Measurements from ENCODE around the gene TSPAN7. TPM values are rescaled to one million over a fixed set of nuclear protein-coding genes. Genes with fewer than 3 reads are reported as not detected.

Gene TSPAN7
- total and polyA plus RNA-seq, 2 of the 4 experiments (the other 2 are of a cell fraction), result not detected

GRCh38 chrX:38661103-38661441, 99.7 kb downstream of the TSPAN7 start:
- H4K8ac ChIP-seq (ENCODE audit: low read depth in 2 of 2, low read length in 2 of 2), result no peak overlapping the region
- in situ Hi-C loops (cut with MboI; ENCODE audit: low sequenced_read_pairs) (no loop called here), dilution Hi-C loops (cut with HindIII; ENCODE audit: low sequenced_read_pairs, unreplicated experiment) (no loop called here), intact Hi-C loops (cut with micrococcal nuclease) (loop anchor here (5.0 kb wide), 2 partner anchors 491 to 786 kb away; no protein-coding TSS in a partner anchor)
- H3K36me3 ChIP-seq (ENCODE audit: control insufficient read depth, insufficient read depth, low read length), result no peaks in the 10 kb centered on the region
- no peak overlapping the region for H3K18ac ChIP-seq (ENCODE audit: low read depth, low read length)
- no peak for TF ChIP-seq MAZ (IDR thresholded peaks at IDR 0.05; ENCODE audit: borderline replicate concordance, low read depth, low read length)
- no peak for TF ChIP-seq NFE2L2 (IDR thresholded peaks at IDR 0.05; ENCODE audit: low read depth, low read length)
- TF ChIP-seq SMC3 (IDR thresholded peaks at IDR 0.05; ENCODE audit: low read depth, low read length), result no peak
- TF ChIP-seq MAFK (IDR thresholded peaks at IDR 0.05; ENCODE audit: low read depth, low read length), result no peak
- no peak for TF ChIP-seq MXI1 (IDR thresholded peaks at IDR 0.05; ENCODE audit: borderline replicate concordance, low read depth, low read length)
- TF ChIP-seq RFX5 (IDR thresholded peaks at IDR 0.05; ENCODE audit: low read depth, low read length), result no peak
- TF ChIP-seq CHD1 (IDR thresholded peaks at IDR 0.05; ENCODE audit: low read depth, low read length), result no peak
- TF ChIP-seq BHLHE40 (IDR thresholded peaks at IDR 0.05; ENCODE audit: low read depth, low read length), result no peak
- H3K79me1 ChIP-seq (ENCODE audit: low read depth in 1 of 2, low read length in 2 of 2), result no peaks in the 10 kb centered on the region
- no peak overlapping the region for H2BK120ac ChIP-seq (ENCODE audit: low read depth, low read length)
- H3K27ac ChIP-seq (ENCODE audit: insufficient read depth, low read length), result no peak overlapping the region
- no peak overlapping the region for H2AFZ ChIP-seq (replicated peaks; ENCODE audit: low read length, poor library complexity)
- H3K14ac ChIP-seq (replicated peaks; ENCODE audit: low read depth, low read length), result no peak overlapping the region
- no peak overlapping the region for H3K4me2 ChIP-seq (ENCODE audit: low read depth, low read length)
- no peak overlapping the region for H3K56ac ChIP-seq (ENCODE audit: extremely low read depth, insufficient read depth, low read length)
- BruUV-seq (replicated peaks), result no TSS peak
- H2AK5ac ChIP-seq (ENCODE audit: low read depth, low read length), result no peak overlapping the region
- no peak overlapping the region for H2BK20ac ChIP-seq (ENCODE audit: low read depth, low read length)
- H3K23ac ChIP-seq (ENCODE audit: low read depth, low read length), result no peak overlapping the region
- H3K9ac ChIP-seq (ENCODE audit: low read depth, low read length), result no peak overlapping the region
- H3K9me3 ChIP-seq (ENCODE audit: control insufficient read depth, insufficient read depth, low read length), result no peaks in the 10 kb centered on the region
- H3K4me1 ChIP-seq (ENCODE audit: control insufficient read depth, insufficient read depth, low read length), result no peaks in the 10 kb centered on the region
- H4K5ac ChIP-seq (ENCODE audit: low read depth, low read length), result no peak overlapping the region
- DNase-seq, result no peak
- H2BK5ac ChIP-seq (ENCODE audit: low read depth, low read length, poor library complexity, severe bottlenecking), result no peak overlapping the region
- H2AK9ac ChIP-seq (replicated peaks; ENCODE audit: low read depth, low read length, poor library complexity), result no peak overlapping the region
- H3K9me1 ChIP-seq (ENCODE audit: insufficient read depth, low read length), result no peaks in the 10 kb centered on the region
- ATAC-seq (ENCODE audit: low read depth), result no peak
- ChIA-PET CTCF (no interaction called here), POLR2A (ENCODE audit: unreplicated experiment) (no interaction called here)
- no peaks in the 10 kb centered on the region; the same call in 1 of the 2 replicates for H4K20me1 ChIP-seq (ENCODE audit: insufficient read depth, low read length)
- H4K91ac ChIP-seq (ENCODE audit: insufficient read depth, low read depth, low read length), result no peak overlapping the region
- H2BK15ac ChIP-seq (ENCODE audit: low read depth, low read length), result no peak overlapping the region
- no peak overlapping the region for H3K4me3 ChIP-seq (ENCODE audit: insufficient read depth, low read depth, low read length)
- peaks cover 5% of the 10 kb centered on the region for H3K27me3 ChIP-seq (ENCODE audit: control insufficient read depth, insufficient read depth, low read length)
- no CpG with 5 or more reads among the region's 1 CpG for WGBS, 2 experiments (ENCODE audit: extremely low coverage in 2 of 2, insufficient read length in 1 of 2)
- H3K4ac ChIP-seq (ENCODE audit: low read depth, low read length), result no peak overlapping the region

Data from IMR-90 (cell line).